Activated naive CD4-positive, alpha-beta T cell treated with anti-CD3 and anti-CD28 coated beads, Interleukin-2, amount 50 U/mL, for 24 hours (primary cell): ENCODE data around the gene CAMK1G.

Experiments used
- H3K27ac Mint-ChIP-seq: one replicate; pipeline ENCODE4 v1.8.0; 2021; ENCODE audit warnings: mild to moderate bottlenecking, mixed read lengths
- H3K27me3 Mint-ChIP-seq: one replicate; pipeline ENCODE4 v1.8.0; 2021; ENCODE audit warnings: mixed read lengths
- H3K36me3 Mint-ChIP-seq: one replicate; pipeline ENCODE4 v1.8.0; 2021; ENCODE audit warnings: mixed read lengths
- H3K4me1 Mint-ChIP-seq: one replicate; pipeline ENCODE4 v1.8.0; 2021; ENCODE audit warnings: mixed read lengths
- H3K4me3 Mint-ChIP-seq: one replicate; pipeline ENCODE4 v1.8.0; 2021; ENCODE audit warnings: mild to moderate bottlenecking, mixed read lengths
- H3K9me3 Mint-ChIP-seq: one replicate; pipeline ENCODE4 v1.8.0; 2021; ENCODE audit warnings: mixed read lengths

Gene CAMK1G

GRCh38 chr1:209583408-209583807 lies at the start of gene CAMK1G:
TSS of gene CAMK1G (plus strand) at chr1:209583714. CDS start at chr1:209594984, 11,270 bp downstream.
- peaks cover 5% of the 10 kb centered on the region for H3K27me3 Mint-ChIP-seq
- H3K27ac Mint-ChIP-seq = no peak within 1 kb of the TSS
- H3K9me3 Mint-ChIP-seq = no peaks in the 10 kb centered on the region
- no peaks in the 10 kb centered on the region for H3K4me1 Mint-ChIP-seq
- no peak within 1 kb of the TSS for H3K4me3 Mint-ChIP-seq
- H3K36me3 Mint-ChIP-seq = no peaks in the 10 kb centered on the region

- H3K9me3 Mint-ChIP-seq = no peaks in the 10 kb centered on the region
- H3K36me3 Mint-ChIP-seq = no peaks in the 10 kb centered on the region
- no peak overlapping the region for H3K27ac Mint-ChIP-seq
- H3K27me3 Mint-ChIP-seq = peaks cover 19% of the 10 kb centered on the region
- no peaks in the 10 kb centered on the region for H3K4me1 Mint-ChIP-seq
- H3K4me3 Mint-ChIP-seq = no peak overlapping the region
Measured at GRCh38 chr1:209534496-209535250, 48.8 kb upstream of the CAMK1G start.

- H3K9me3 Mint-ChIP-seq = no peaks in the 10 kb centered on the region
- no peak overlapping the region for H3K4me3 Mint-ChIP-seq
- no peaks in the 10 kb centered on the region for H3K4me1 Mint-ChIP-seq
- peaks cover 18% of the 10 kb centered on the region for H3K27me3 Mint-ChIP-seq
- no peak overlapping the region for H3K27ac Mint-ChIP-seq
- H3K36me3 Mint-ChIP-seq = no peaks in the 10 kb centered on the region
Measured at GRCh38 chr1:209536843-209537242, 46.7 kb upstream of the CAMK1G start.

- no peak overlapping the region for H3K4me3 Mint-ChIP-seq
- no peaks in the 10 kb centered on the region for H3K9me3 Mint-ChIP-seq
- H3K27me3 Mint-ChIP-seq = peaks cover 18% of the 10 kb centered on the region
- H3K36me3 Mint-ChIP-seq = no peaks in the 10 kb centered on the region
- H3K4me1 Mint-ChIP-seq = no peaks in the 10 kb centered on the region
- no peak overlapping the region for H3K27ac Mint-ChIP-seq
Measured at GRCh38 chr1:209537336-209538114, 46.0 kb upstream of the CAMK1G start.

- Mint-ChIP-seq H3K9me3 (no peaks in the 10 kb centered on the region), H3K4me1 (no peaks in the 10 kb centered on the region), H3K4me3 (no peak overlapping the region), H3K27ac (no peak overlapping the region), H3K36me3 (no peaks in the 10 kb centered on the region), H3K27me3 (peaks cover 18% of the 10 kb centered on the region)
Measured at GRCh38 chr1:209539576-209539975, 43.9 kb upstream of the CAMK1G start.

GRCh38 chr1:209542585-209542984 lies 40.9 kb upstream of the CAMK1G start:
- Mint-ChIP-seq H3K4me1 (no peaks in the 10 kb centered on the region), H3K4me3 (no peak overlapping the region), H3K36me3 (no peaks in the 10 kb centered on the region), H3K27me3 (peaks cover 12% of the 10 kb centered on the region), H3K9me3 (no peaks in the 10 kb centered on the region), H3K27ac (no peak overlapping the region)

GRCh38 chr1:209544098-209544497 lies 39.4 kb upstream of the CAMK1G start:
- Mint-ChIP-seq H3K4me3 (no peak overlapping the region), H3K27ac (no peak overlapping the region), H3K9me3 (no peaks in the 10 kb centered on the region), H3K36me3 (no peaks in the 10 kb centered on the region), H3K4me1 (no peaks in the 10 kb centered on the region), H3K27me3 (peaks cover 3% of the 10 kb centered on the region)

- Mint-ChIP-seq H3K4me1 (no peaks in the 10 kb centered on the region), H3K27ac (peak overlapping the region; percentile 31), H3K36me3 (no peaks in the 10 kb centered on the region), H3K9me3 (no peaks in the 10 kb centered on the region), H3K4me3 (no peak overlapping the region), H3K27me3 (peaks cover 3% of the 10 kb centered on the region)
Measured at GRCh38 chr1:209545423-209545822, 38.1 kb upstream of the CAMK1G start.

- no peak overlapping the region for H3K4me3 Mint-ChIP-seq
- H3K27ac Mint-ChIP-seq = no peak overlapping the region
- no peaks in the 10 kb centered on the region for H3K4me1 Mint-ChIP-seq
- H3K27me3 Mint-ChIP-seq = peaks cover 3% of the 10 kb centered on the region
- no peaks in the 10 kb centered on the region for H3K36me3 Mint-ChIP-seq
- no peaks in the 10 kb centered on the region for H3K9me3 Mint-ChIP-seq
Measured at GRCh38 chr1:209546390-209547085, 37.0 kb upstream of the CAMK1G start.

GRCh38 chr1:209547626-209548025 lies 35.9 kb upstream of the CAMK1G start:
- no peaks in the 10 kb centered on the region for H3K36me3 Mint-ChIP-seq
- H3K4me3 Mint-ChIP-seq = no peak overlapping the region
- no peak overlapping the region for H3K27ac Mint-ChIP-seq
- no peaks in the 10 kb centered on the region for H3K4me1 Mint-ChIP-seq
- no peaks in the 10 kb centered on the region for H3K9me3 Mint-ChIP-seq
- H3K27me3 Mint-ChIP-seq = peaks cover 5% of the 10 kb centered on the region

- Mint-ChIP-seq H3K27ac (no peak overlapping the region), H3K4me1 (no peaks in the 10 kb centered on the region), H3K4me3 (no peak overlapping the region), H3K9me3 (no peaks in the 10 kb centered on the region), H3K36me3 (no peaks in the 10 kb centered on the region), H3K27me3 (peaks cover 3% of the 10 kb centered on the region)
Measured at GRCh38 chr1:209549443-209550205, 33.9 kb upstream of the CAMK1G start.

- no peaks in the 10 kb centered on the region for H3K9me3 Mint-ChIP-seq
- H3K27me3 Mint-ChIP-seq = peaks cover 3% of the 10 kb centered on the region
- H3K27ac Mint-ChIP-seq = no peak overlapping the region
- no peaks in the 10 kb centered on the region for H3K4me1 Mint-ChIP-seq
- H3K4me3 Mint-ChIP-seq = no peak overlapping the region
- H3K36me3 Mint-ChIP-seq = no peaks in the 10 kb centered on the region
Measured at GRCh38 chr1:209550519-209550918, 33.0 kb upstream of the CAMK1G start.

- H3K4me1 Mint-ChIP-seq = no peaks in the 10 kb centered on the region
- H3K9me3 Mint-ChIP-seq = no peaks in the 10 kb centered on the region
Measured at GRCh38 chr1:209552406-209553264, 30.9 kb upstream of the CAMK1G start.

GRCh38 chr1:209554761-209555611 lies 28.5 kb upstream of the CAMK1G start:
- H3K36me3 Mint-ChIP-seq = no peaks in the 10 kb centered on the region
- no peak overlapping the region for H3K4me3 Mint-ChIP-seq
- H3K9me3 Mint-ChIP-seq = no peaks in the 10 kb centered on the region
- H3K27ac Mint-ChIP-seq = no peak overlapping the region
- peaks cover 1% of the 10 kb centered on the region for H3K27me3 Mint-ChIP-seq
- no peaks in the 10 kb centered on the region for H3K4me1 Mint-ChIP-seq

More at GRCh38 chr1:209552406-209553264, 30.9 kb upstream of the CAMK1G start:
- H3K27ac Mint-ChIP-seq = no peak overlapping the region
- H3K4me3 Mint-ChIP-seq = no peak overlapping the region
- peaks cover 1% of the 10 kb centered on the region for H3K27me3 Mint-ChIP-seq
- no peaks in the 10 kb centered on the region for H3K36me3 Mint-ChIP-seq
